A673 (cell line): ENCODE data around the gene FFAR2.

ENCODE experiments used
- EZH2 ChIP-seq: fragments of 200-600 bp; sonication (generic); IDR thresholded peaks from 2 replicates; pipeline ENCODE4 v1.6.1; 2017; ENCODE audit warnings: borderline replicate concordance, low read depth, mild to moderate bottlenecking, mixed read lengths, antibody characterized with exemption, low read length; ENCODE audit not compliant: poor library complexity, severe bottlenecking
- TF ChIP-seq, protein P1 (sequence below): fragments of 300-800, 200-600 bp; sonication (generic); conservative IDR thresholded peaks from 2 replicates; pipeline ENCODE4 v1.5.1; 2017; ENCODE audit warnings: low read depth, mild to moderate bottlenecking, antibody characterized with exemption, low read length, moderate library complexity, mixed read lengths

GRCh38 chr19:35417713-35418534, 30.1 kb upstream of the FFAR2 start:
- TF ChIP-seq, protein P1, sequence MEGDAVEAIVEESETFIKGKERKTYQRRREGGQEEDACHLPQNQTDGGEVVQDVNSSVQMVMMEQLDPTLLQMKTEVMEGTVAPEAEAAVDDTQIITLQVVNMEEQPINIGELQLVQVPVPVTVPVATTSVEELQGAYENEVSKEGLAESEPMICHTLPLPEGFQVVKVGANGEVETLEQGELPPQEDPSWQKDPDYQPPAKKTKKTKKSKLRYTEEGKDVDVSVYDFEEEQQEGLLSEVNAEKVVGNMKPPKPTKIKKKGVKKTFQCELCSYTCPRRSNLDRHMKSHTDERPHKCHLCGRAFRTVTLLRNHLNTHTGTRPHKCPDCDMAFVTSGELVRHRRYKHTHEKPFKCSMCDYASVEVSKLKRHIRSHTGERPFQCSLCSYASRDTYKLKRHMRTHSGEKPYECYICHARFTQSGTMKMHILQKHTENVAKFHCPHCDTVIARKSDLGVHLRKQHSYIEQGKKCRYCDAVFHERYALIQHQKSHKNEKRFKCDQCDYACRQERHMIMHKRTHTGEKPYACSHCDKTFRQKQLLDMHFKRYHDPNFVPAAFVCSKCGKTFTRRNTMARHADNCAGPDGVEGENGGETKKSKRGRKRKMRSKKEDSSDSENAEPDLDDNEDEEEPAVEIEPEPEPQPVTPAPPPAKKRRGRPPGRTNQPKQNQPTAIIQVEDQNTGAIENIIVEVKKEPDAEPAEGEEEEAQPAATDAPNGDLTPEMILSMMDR = no peak
- TF ChIP-seq EZH2 = no peak
